ENCODE data around the gene DNAJB9.
A peak's percentile ranks its signal among the peaks of the same experiment; 100 is the strongest.

Gene DNAJB9

DNA sequence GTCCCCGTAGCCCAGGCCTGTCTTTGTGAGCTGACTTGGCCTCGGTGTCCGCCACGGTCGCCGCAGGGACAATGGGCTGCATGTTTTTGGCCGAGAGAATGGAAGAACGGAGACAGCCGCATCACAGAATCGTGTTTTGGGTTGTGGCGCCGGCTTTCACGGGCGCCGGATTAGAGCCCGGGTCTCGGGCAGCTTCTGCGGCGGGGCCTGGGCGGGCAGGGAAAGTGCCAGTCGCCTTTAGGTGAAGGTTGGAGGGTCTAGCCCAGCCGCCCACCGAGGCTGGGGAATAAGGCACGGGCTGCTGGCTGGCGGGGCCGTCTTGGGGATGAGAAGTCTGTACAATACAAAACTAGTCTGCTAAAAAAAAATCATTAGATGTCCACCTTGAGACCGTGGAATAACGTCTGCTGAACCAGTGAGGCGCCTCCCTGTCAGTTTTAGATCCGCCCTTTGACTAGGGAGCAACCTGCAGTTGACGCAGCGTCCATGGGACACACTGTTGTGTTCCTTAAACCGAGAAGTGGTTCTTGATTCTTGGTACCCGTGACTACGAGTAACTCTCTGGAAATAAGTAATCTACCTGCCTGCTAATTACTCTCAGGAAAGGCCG, 577 bp downstream of the DNAJB9 start:
- TF ChIP-seq, protein P1, sequence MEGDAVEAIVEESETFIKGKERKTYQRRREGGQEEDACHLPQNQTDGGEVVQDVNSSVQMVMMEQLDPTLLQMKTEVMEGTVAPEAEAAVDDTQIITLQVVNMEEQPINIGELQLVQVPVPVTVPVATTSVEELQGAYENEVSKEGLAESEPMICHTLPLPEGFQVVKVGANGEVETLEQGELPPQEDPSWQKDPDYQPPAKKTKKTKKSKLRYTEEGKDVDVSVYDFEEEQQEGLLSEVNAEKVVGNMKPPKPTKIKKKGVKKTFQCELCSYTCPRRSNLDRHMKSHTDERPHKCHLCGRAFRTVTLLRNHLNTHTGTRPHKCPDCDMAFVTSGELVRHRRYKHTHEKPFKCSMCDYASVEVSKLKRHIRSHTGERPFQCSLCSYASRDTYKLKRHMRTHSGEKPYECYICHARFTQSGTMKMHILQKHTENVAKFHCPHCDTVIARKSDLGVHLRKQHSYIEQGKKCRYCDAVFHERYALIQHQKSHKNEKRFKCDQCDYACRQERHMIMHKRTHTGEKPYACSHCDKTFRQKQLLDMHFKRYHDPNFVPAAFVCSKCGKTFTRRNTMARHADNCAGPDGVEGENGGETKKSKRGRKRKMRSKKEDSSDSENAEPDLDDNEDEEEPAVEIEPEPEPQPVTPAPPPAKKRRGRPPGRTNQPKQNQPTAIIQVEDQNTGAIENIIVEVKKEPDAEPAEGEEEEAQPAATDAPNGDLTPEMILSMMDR (IDR thresholded peaks at IDR 0.05; ENCODE audit: low read depth, low read length) = no peak
- DNase-seq (ENCODE audit: low read depth in 2 of 2) = peak; percentile 55 to 56
- peak overlapping the region; percentile 93 to 97 for H3K4me3 ChIP-seq (replicated peaks in 1 of 2; ENCODE audit: low read depth in 2 of 2, low read length in 2 of 2)

DNA sequence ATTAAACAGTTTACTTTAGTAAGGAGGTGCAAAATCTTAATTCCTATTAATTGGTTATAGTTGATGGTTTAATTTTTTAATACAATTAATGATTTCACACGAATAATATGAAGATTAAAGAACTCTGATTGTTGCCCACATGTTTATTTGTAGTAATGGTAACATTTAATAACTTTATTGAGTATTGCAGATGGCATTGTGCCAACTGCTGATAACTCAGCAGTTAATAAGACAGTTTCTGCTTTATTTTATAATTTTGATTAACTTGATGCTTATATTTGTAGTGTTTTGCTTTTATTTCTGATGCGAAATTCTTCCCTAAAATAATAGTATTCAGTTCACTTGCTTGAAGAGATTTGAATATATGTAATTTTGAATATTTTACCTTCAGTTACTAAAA, 2.8 kb downstream of the DNAJB9 start:
- TF ChIP-seq, protein P1 (IDR thresholded peaks at IDR 0.05; ENCODE audit: low read depth, low read length) = no peak

DNA sequence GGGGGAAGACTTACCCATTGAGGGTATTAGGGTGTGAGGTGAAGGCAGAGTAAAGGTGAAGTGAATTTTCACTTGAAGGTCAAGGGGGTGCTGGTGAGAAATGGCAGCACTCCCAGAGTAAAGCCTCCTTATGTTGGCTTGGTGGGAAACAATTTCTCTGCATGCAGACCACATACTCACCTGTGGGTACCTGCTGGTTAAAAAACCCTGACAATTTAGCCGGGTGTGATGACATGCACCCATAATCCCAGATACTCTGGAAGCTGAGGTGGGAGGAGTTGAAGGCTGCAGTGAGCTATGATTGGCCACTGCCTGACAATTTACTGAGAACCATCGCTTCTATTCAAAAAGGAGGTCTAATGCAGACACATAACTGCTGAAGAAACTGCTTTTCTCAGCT, 5.5 kb downstream of the DNAJB9 start:
- DNase-seq (ENCODE audit: low read depth in 2 of 2) = no peak
- TF ChIP-seq, protein P1 (IDR thresholded peaks at IDR 0.05; ENCODE audit: low read depth, low read length) = no peak
- no peak overlapping the region for H3K4me3 ChIP-seq (replicated peaks in 1 of 2; ENCODE audit: low read depth in 2 of 2, low read length in 2 of 2)

More for the DNA sequence above, 2.8 kb downstream of the DNAJB9 start:
- H3K4me3 ChIP-seq (replicated peaks in 1 of 2; ENCODE audit: low read depth in 2 of 2, low read length in 2 of 2) = no peak overlapping the region
- no peak for DNase-seq (ENCODE audit: low read depth in 2 of 2)

DNA sequence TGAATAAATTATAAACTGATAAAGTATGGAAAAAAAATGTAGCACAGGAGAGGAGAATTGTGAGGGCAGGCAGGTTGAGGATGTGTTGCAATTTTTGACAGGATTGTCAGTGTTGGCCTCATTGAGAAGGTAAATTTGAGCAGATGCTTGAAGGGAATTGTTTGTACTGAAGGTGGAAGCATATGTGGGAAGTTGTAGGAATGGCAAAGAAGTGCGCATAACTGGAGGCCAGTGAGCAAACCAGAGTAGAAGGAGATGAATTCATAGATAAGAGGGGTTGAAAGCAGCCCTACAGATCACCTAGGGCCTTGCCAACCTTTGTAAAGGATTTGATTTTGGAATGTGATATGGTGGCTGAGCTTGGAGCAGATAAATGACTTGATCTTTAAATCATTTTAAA, 6.4 kb downstream of the DNAJB9 start:
- no peak for DNase-seq (ENCODE audit: low read depth in 2 of 2)
- TF ChIP-seq, protein P1 (IDR thresholded peaks at IDR 0.05; ENCODE audit: low read depth, low read length) = no peak
- no peak overlapping the region for H3K4me3 ChIP-seq (replicated peaks in 1 of 2; ENCODE audit: low read depth in 2 of 2, low read length in 2 of 2)

DNA sequence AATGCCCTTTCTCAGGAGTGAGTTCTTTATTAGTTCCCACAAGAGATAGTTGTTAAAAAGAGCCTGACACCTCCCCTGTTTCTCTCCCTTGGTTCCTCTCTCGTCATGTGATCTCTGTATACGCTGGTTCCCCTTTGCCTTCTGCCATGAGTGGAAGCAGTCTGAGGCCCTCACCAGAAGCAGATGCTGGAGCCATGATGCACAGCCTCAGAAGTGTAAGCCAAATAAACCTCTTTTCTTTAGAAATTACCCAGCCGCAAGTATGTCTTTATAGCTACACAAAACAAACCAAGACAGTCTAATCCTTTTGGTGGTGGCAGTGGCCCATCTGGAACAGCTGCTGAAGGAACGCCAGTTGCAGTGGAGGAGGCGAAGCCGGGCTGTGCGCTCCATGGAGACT, 9.3 kb downstream of the DNAJB9 start:
- TF ChIP-seq, protein P1 (IDR thresholded peaks at IDR 0.05; ENCODE audit: low read depth, low read length) = no peak
- no peak overlapping the region for H3K4me3 ChIP-seq (replicated peaks in 1 of 2; ENCODE audit: low read depth in 2 of 2, low read length in 2 of 2)

DNA sequence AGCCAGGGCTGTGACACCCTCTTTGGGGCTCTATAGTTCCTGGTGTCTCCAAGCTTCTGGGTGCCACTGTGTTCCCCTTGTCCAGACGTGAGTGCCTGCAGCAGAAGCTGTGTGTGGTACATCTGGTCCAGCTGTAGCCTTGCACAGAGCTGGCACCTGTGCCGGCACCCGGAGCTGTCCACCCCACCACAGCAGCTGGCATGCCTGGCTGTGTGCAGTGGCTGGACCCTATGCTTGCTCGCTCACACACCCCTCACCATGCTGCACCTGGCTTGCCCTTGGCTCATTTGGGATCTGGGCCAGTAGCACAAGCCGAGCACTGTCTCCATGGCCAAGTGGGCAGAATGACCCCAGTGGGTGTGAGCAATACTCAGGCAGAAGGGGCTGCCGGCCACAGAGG, 10.6 kb downstream of the DNAJB9 start:
- TF ChIP-seq, protein P1 (IDR thresholded peaks at IDR 0.05; ENCODE audit: low read depth, low read length) = no peak
- H3K4me3 ChIP-seq (replicated peaks in 1 of 2; ENCODE audit: low read depth in 2 of 2, low read length in 2 of 2) = no peak overlapping the region
- DNase-seq (ENCODE audit: low read depth in 2 of 2) = no peak

More for the DNA sequence above, 9.3 kb downstream of the DNAJB9 start:
- DNase-seq (ENCODE audit: low read depth in 2 of 2) = no peak
